ENCODE results near the gene CBL. TPM values are rescaled to one million over a fixed set of nuclear protein-coding genes. Genes with fewer than 3 reads are reported as not detected.

CBL gene
- total RNA-seq, 1 donor from 2014 or later = 21.6 TPM

DNA sequence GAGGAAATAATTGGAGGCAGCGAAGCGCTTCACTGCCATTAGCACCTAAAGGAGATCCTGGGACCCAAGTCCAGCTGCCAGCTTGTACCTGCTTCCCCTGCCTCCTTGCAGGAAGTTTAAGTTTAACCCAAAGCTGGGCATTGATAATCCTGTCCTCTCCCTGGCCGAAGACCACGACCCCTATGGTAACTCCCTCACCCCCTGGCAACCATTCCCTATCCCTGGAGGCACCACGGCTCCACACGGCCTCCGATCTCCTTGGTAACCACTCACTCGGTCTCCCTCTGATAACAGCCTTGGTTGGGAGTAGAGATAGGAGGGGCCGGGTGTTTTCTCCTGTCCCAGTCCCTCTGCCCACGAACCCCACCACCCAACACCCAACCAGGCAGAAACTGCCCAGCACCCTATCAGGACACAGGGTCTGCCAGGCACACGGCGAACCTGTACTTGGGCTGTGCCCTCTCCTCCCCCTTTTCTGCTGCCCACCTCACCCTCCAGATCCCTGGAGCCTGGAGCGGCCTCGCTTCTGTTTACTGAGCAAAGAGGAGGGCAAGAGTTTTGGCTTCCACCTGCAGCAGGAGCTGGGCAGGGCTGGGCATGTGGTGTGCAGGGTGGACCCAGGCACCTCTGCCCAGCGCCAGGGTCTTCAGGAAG lies 20.0 kb upstream of the CBL start:
- Histone ChIP-seq H3K36me3 (peaks cover 13 to 23% of the 10 kb centered on the region in 2 donors), H3K27ac (no peak overlapping the region), H3K4me3 (no peak overlapping the region), H3K27me3 (no peaks in the 10 kb centered on the region), H3K4me1 (no peaks in the 10 kb centered on the region), H3K9me3 (no peaks in the 10 kb centered on the region)
- TF ChIP-seq, protein P1, sequence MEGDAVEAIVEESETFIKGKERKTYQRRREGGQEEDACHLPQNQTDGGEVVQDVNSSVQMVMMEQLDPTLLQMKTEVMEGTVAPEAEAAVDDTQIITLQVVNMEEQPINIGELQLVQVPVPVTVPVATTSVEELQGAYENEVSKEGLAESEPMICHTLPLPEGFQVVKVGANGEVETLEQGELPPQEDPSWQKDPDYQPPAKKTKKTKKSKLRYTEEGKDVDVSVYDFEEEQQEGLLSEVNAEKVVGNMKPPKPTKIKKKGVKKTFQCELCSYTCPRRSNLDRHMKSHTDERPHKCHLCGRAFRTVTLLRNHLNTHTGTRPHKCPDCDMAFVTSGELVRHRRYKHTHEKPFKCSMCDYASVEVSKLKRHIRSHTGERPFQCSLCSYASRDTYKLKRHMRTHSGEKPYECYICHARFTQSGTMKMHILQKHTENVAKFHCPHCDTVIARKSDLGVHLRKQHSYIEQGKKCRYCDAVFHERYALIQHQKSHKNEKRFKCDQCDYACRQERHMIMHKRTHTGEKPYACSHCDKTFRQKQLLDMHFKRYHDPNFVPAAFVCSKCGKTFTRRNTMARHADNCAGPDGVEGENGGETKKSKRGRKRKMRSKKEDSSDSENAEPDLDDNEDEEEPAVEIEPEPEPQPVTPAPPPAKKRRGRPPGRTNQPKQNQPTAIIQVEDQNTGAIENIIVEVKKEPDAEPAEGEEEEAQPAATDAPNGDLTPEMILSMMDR (IDR thresholded peaks at IDR 0.05) = no peak
- intact Hi-C loops (cut with DNase I) = no loop called here
- DNase-seq (ENCODE audit: low spot score in 2 of 2) = no peak

DNA sequence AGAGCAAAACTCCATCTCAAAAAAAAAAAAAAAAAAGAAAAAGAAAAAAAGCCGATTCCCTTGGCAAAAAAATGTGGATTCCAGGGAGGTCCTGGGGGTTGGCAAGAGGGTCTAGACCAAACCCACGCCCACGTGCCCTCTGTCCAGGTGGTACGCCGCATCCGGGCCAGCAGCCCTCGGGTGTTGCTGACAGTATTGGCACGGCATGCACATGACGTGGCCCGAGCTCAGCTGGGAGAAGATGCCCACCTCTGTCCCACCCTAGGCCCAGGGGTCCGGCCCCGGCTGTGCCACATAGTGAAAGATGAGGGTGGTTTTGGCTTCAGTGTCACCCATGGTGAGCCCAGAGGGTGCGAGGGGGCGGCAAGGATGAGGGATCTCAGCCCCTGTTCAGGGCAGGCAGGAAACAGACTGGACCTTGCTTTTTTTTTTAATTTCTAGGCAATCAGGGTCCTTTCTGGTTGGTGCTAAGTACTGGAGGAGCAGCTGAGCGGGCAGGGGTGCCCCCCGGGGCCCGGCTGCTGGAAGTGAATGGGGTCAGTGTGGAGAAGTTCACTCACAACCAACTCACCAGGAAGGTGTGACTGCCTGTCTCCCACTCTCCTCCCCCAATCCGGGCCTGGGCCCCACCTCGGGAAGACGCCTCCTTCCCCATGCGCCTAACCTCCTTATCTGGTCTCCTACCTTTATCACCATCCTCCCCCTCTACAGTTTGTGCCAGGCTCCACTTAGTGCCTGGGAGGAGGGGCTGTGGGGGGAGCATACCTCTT lies 18.8 kb upstream of the CBL start:
- TF ChIP-seq, protein P1 (IDR thresholded peaks at IDR 0.05) = no peak
- Histone ChIP-seq H3K4me1 (no peaks in the 10 kb centered on the region), H3K36me3 (peaks cover 5 to 16% of the 10 kb centered on the region in 2 donors), H3K4me3 (no peak overlapping the region), H3K27ac (no peak overlapping the region), H3K9me3 (no peaks in the 10 kb centered on the region), H3K27me3 (no peaks in the 10 kb centered on the region)
- DNase-seq (ENCODE audit: low spot score in 2 of 2) = no peak
- intact Hi-C loops (cut with DNase I) = no loop called here

DNA sequence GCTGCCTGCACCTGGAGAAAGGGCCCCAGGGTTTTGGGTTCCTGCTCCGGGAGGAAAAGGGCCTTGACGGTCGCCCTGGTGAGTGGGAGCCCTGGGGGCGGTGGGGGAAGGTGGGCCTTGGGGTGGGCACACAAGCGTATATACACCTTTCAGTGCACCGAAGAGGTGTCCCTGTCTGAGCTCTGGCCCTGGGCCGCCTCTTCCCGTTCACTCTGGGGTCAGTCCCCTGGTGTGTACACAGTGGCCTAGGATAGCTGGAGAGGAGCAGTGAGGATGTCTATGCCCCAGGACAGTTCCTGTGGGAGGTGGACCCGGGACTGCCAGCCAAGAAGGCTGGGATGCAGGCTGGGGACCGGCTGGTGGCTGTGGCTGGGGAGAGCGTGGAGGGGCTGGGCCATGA lies 18.1 kb upstream of the CBL start:
- intact Hi-C loops (cut with DNase I) = no loop called here
- TF ChIP-seq, protein P1 (IDR thresholded peaks at IDR 0.05) = no peak
- DNase-seq (ENCODE audit: low spot score in 2 of 2) = no peak
- no peak overlapping the region for H3K27ac ChIP-seq
- H3K4me3 ChIP-seq = no peak overlapping the region
- no peaks in the 10 kb centered on the region for H3K9me3 ChIP-seq
- no peaks in the 10 kb centered on the region for H3K4me1 ChIP-seq
- H3K27me3 ChIP-seq = no peaks in the 10 kb centered on the region
- H3K36me3 ChIP-seq = peaks cover 0 to 8% of the 10 kb centered on the region in 2 donors

DNA sequence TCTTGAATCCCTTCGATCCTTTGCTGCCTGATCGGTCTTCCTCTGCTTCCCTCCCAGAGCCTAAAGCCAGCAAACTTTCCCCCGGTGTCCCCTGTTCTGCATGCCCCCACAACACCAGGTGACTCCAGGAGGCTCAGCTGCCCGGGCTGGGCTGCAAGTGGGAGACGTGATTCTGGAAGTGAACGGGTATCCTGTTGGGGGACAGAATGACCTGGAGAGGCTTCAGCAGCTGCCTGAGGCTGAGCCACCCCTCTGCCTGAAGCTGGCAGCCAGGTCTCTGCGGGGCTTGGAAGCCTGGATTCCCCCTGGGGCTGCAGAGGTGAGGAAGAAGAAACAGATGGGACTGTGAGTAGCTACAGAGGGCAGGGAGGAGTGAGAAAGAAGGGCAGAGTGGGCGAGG lies 17.3 kb upstream of the CBL start:
- no peaks in the 10 kb centered on the region for H3K27me3 ChIP-seq
- intact Hi-C loops (cut with DNase I) = no loop called here
- H3K36me3 ChIP-seq = peaks cover 0 to under 1% of the 10 kb centered on the region in 2 donors
- TF ChIP-seq, protein P1 (IDR thresholded peaks at IDR 0.05) = no peak
- no peaks in the 10 kb centered on the region for H3K9me3 ChIP-seq
- no peak for DNase-seq (ENCODE audit: low spot score in 2 of 2)
- no peaks in the 10 kb centered on the region for H3K4me1 ChIP-seq
- no peak overlapping the region for H3K27ac ChIP-seq
- H3K4me3 ChIP-seq = no peak overlapping the region

DNA sequence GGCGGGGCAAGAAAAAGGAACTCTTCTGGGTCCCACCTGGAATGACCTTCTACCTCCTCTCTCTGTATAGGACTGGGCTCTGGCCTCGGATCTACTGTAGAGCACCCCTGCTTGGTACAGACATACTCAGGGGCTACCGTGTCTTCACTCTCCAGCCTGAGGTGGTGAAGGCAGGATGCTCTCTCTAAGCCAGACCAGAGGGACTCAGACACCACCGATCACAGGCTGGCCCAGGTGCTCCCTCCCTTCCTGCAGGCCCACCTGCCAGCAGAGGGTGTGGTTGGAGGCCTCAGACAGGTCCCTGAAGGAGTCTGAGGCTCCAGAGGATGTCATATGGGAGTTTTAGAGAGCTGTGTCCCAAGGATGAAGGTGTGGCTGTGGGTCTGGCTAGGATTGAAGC lies 16.7 kb upstream of the CBL start:
- H3K36me3 ChIP-seq = no peaks in the 10 kb centered on the region
- intact Hi-C loops (cut with DNase I) = no loop called here
- no peak for DNase-seq (ENCODE audit: low spot score in 2 of 2)
- no peaks in the 10 kb centered on the region for H3K9me3 ChIP-seq
- H3K27ac ChIP-seq = no peak overlapping the region
- TF ChIP-seq, protein P1 (IDR thresholded peaks at IDR 0.05) = no peak
- no peaks in the 10 kb centered on the region for H3K27me3 ChIP-seq
- H3K4me1 ChIP-seq = no peaks in the 10 kb centered on the region
- H3K4me3 ChIP-seq = no peak overlapping the region

All from ascending aorta (tissue), 2 donors.